GM19193 (cell line): ENCODE results near the gene BMAL1.

ENCODE experiments used
- POLR2A ChIP-seq: IDR thresholded peaks from 4 replicates; pipeline ENCODE4 v1.6.1; 2011; ENCODE audit not compliant: insufficient read depth, insufficient read length; ENCODE audit errors: extremely low read depth

Gene BMAL1

DNA sequence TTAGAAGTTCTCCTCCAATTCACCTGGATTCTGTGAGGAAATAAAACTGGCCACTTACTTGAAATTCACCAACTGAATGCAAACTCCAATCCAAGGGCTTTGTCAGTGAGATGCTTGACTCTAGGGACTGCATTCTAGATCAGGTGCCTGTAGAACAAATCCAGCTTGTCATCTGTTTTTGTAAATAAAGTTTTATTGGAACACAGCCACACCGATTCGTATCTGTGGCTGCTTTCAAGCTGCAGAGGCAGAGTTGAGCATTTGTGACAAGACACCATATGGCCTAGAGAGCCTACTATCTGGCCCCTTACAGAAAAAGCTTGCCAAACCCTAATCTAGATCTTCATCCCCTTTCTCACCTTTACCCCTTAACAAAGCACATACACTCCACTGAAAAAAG is 103.1 kb downstream of the BMAL1 start:
- TF ChIP-seq POLR2A: no peak

- no peak for TF ChIP-seq POLR2A
Measured at GRCh38 chr11:13382751-13383150, 105.2 kb downstream of the BMAL1 start.

GRCh38 chr11:13384908-13385640 is 107.5 kb downstream of the BMAL1 start:
- TF ChIP-seq POLR2A: no peak

DNA sequence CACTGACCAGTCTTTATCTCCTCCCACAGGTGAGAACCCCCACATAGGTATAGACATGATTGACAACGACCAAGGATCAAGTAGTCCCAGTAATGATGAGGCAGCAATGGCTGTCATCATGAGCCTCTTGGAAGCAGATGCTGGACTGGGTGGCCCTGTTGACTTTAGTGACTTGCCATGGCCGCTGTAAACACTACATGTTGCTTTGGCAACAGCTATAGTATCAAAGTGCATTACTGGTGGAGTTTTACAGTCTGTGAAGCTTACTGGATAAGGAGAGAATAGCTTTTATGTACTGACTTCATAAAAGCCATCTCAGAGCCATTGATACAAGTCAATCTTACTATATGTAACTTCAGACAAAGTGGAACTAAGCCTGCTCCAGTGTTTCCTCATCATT is 109.0 kb downstream of the BMAL1 start:
- TF ChIP-seq POLR2A: no peak

- TF ChIP-seq POLR2A: no peak
Measured at GRCh38 chr11:13388741-13389140, 111.2 kb downstream of the BMAL1 start.

DNA sequence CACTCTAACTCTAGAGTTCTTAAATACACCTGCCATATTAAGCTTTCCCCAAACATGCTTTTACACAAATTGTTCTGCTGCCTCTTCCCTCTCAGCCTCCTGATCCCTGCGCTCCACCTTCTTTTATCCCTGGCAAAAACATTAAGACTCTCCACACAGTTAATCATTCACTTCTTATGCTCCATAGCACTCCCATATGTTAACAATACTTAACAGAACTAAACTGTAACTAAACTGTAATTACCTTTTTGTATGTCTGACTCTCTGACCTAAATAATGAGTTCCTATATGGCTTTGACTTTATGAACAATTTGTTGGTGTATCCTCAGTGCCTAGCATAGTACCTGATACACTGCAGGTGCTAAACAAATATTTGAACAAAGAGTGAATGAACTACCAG is 113.6 kb downstream of the BMAL1 start:
- no peak for TF ChIP-seq POLR2A

- TF ChIP-seq POLR2A: no peak
Measured at GRCh38 chr11:13405220-13405619, 127.6 kb downstream of the BMAL1 start.

DNA sequence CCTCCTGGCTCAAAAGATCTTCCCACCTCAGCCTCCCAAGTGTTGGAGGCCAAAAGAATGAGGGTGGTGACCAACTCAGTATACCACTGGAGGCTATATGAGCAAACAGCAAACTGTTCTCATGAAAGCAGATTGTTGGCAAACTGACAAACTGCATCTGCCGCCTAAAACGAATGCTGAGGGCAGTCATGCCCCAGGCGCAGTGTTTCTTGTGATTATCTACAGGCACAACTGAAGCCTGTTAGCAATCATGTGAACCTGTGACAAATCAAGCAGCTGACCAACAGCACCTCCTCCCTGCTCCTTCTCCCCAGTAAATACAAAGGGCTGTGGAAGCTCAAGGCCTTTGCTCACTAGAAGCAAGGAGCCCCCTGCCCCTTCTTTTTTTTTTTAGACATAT is 137.6 kb downstream of the BMAL1 start:
- TF ChIP-seq POLR2A: no peak

GRCh38 chr11:13421561-13421960 is 144.0 kb downstream of the BMAL1 start:
- no peak for TF ChIP-seq POLR2A

GRCh38 chr11:13423372-13423771 is 145.8 kb downstream of the BMAL1 start:
- no peak for TF ChIP-seq POLR2A

GRCh38 chr11:13427440-13427839 is 149.8 kb downstream of the BMAL1 start:
- no peak for TF ChIP-seq POLR2A

GRCh38 chr11:13429288-13429687 is 151.7 kb downstream of the BMAL1 start:
- TF ChIP-seq POLR2A: no peak

DNA sequence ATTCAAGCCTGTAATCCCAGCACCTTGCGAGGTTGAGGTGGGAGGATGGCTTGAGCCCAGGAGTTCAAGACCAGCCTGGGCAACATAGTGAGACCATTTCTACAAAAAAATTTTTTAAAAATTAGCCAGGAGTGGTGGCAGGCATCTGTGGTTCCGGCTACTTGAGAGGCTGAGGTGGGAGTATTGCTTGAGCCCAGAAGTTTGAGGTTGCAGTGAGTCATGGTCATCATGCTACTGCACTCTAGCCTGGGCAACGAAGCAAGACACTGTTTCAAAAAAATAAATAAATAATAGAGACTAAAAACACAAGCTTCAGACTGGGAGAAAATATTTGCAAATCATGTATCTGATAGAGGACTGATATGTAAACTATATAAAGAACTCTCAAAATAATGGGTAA is 152.2 kb downstream of the BMAL1 start:
- TF ChIP-seq POLR2A: no peak

DNA sequence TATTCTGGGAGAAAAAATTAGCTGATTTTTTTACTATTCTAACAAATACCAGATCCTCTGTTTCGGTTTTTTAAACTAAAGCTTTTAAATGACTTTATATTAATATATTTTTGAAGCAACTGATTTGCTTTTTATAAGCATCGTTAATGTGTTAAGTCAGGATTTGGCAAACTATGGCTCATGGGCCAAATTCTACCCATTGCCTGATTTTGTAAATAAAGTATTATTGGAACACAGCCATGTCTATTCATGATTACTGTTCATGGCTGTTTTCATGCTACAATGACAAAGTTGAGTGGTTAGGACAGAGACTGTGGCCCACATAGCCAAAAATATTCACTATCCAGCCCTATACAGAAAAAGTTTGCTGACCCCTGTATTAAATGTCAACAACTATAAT is 155.8 kb downstream of the BMAL1 start:
- TF ChIP-seq POLR2A: no peak

DNA sequence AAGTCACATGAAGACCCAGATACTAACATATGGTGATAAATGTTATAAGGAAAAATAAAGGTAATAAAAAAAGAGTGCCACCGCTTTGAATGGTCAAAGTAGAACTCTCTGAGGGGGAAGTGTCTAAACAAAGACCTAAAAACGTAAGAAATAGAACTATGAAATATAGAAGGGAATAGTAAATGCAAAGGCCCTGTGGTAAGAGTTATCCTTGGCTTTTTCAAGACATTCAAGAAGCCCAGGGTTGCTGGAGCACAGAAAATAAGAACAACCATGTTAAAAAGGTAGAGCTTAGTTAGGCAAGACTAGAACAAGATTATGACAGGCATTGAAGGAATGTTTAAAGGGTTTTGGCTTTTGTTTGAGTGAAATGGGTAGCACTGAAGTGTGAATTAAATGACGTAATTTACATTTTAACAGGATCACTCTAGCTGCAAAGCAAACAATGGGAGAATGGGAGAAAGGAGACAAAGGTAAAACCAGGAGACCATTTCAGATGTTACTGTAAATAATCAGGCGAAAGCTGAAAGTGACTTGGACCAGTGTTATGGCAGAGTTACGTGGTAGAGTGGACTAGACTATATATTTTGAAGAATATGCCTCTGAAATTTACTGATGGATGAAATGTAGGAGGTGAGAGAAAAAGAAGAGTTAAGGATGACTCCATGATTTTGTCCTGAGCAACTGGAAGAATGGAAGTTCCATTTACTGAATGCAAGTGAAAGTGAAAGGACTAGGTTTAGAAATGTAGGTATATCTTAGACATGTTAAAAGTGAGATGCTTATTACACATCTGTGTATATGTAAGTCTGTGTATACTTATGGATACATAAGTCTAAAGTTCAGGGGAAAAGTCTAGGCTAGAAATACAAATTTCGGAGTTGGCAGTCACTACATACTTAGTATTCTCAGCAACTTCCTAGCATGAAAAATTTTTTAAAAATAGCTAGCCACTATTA is 156.9 kb downstream of the BMAL1 start:
- no peak for TF ChIP-seq POLR2A
